Fibroblast of the aortic adventitia (primary cell): ENCODE measurements around the gene TNS3. TPM values are rescaled to one million over a fixed set of nuclear protein-coding genes. Genes with fewer than 3 reads are reported as not detected.

ENCODE experiments used
- DNase-seq: peaks from one replicate; pipeline ENCODE4 v3.0.0-alpha.2; 2010; ENCODE audit warnings: low read depth
- H3K4me3 ChIP-seq: 2 replicates; pipeline ENCODE4 v1.5.1; 2011; ENCODE audit warnings: low read depth, mild to moderate bottlenecking, control low read depth, low read length, moderate library complexity
- total RNA-seq: library from RNA; depleted of rRNA; stranded (reverse); fragments of >200 nt; gene quantifications from 2 replicates; pipeline ENCODE4 v1.2.3, GENCODE V29; 2012; ENCODE audit warnings: low replicate concordance
- TF ChIP-seq, protein P1 (sequence below): IDR thresholded peaks from 2 replicates; pipeline ENCODE4 v1.5.1; 2011; ENCODE audit warnings: mild to moderate bottlenecking, low read length, control low read depth, inconsistent platforms; ENCODE audit not compliant: insufficient read depth

TNS3 gene
- total RNA-seq, 1 donor, result 28.3 TPM

DNA sequence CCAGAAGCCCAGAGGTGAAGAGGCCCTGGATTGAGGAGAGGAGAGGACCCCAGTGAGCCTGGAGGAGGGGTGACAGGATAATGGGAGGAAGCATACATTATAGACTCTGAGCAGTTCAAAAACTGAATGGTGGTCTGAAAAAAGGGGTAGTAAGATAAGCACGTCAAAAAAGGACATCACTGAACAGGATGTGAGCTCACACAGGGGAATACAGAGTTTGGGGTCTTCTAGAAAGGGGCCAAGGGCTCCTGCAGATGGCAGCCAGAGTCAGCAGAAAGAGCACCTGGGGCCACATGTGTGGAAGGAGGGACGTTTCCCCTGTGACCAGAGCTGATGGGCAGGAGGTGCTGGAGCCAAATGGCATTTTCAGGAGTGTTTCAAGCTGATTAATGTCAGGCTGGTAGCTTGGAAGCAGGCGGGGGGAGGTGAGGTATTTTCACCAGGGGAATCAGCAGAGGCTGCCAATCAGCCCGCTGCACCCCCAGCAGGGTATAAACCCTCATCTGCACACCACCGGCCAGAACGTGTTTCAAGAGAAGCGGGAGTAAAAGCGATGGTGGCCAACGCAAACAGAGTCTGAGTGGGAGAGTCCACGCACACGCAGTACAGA lies 85.8 kb downstream of the TNS3 start:
- no peak for DNase-seq
- TF ChIP-seq, protein P1, sequence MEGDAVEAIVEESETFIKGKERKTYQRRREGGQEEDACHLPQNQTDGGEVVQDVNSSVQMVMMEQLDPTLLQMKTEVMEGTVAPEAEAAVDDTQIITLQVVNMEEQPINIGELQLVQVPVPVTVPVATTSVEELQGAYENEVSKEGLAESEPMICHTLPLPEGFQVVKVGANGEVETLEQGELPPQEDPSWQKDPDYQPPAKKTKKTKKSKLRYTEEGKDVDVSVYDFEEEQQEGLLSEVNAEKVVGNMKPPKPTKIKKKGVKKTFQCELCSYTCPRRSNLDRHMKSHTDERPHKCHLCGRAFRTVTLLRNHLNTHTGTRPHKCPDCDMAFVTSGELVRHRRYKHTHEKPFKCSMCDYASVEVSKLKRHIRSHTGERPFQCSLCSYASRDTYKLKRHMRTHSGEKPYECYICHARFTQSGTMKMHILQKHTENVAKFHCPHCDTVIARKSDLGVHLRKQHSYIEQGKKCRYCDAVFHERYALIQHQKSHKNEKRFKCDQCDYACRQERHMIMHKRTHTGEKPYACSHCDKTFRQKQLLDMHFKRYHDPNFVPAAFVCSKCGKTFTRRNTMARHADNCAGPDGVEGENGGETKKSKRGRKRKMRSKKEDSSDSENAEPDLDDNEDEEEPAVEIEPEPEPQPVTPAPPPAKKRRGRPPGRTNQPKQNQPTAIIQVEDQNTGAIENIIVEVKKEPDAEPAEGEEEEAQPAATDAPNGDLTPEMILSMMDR, result no peak
- H3K4me3 ChIP-seq, result no peak overlapping the region

- no peak overlapping the region for H3K4me3 ChIP-seq
- TF ChIP-seq, protein P1, result no peak
Observed at GRCh38 chr7:47493976-47494911, 87.7 kb downstream of the TNS3 start.

GRCh38 chr7:47492716-47493325 lies 89.1 kb downstream of the TNS3 start:
- TF ChIP-seq, protein P1, result no peak
- H3K4me3 ChIP-seq, result no peak overlapping the region

More at GRCh38 chr7:47493976-47494911, 87.7 kb downstream of the TNS3 start:
- DNase-seq, result no peak

GRCh38 chr7:47490501-47491265 lies 91.2 kb downstream of the TNS3 start:
- H3K4me3 ChIP-seq, result no peak overlapping the region
- no peak for DNase-seq
- TF ChIP-seq, protein P1, result no peak

More at GRCh38 chr7:47492716-47493325, 89.1 kb downstream of the TNS3 start:
- no peak for DNase-seq

GRCh38 chr7:47489624-47490023 lies 92.3 kb downstream of the TNS3 start:
- TF ChIP-seq, protein P1, result no peak
- no peak for DNase-seq
- H3K4me3 ChIP-seq, result no peak overlapping the region

- H3K4me3 ChIP-seq, result no peak overlapping the region
- DNase-seq, result no peak
- TF ChIP-seq, protein P1, result no peak
Observed at GRCh38 chr7:47488969-47489342, 93.0 kb downstream of the TNS3 start.
